ENCODE results near the gene DGCR2.

GRCh38 chr22:19124377-19124776 lies 2.2 kb upstream of the DGCR2 start:
- TF ChIP-seq CTCF (IDR thresholded peaks at IDR 0.05; ENCODE audit: poor library complexity, severe bottlenecking) (no peak), EZH2 (IDR thresholded peaks at IDR 0.05; ENCODE audit: borderline replicate concordance, insufficient read depth, low read length, poor library complexity, severe bottlenecking) (no peak), EP300 (conservative IDR thresholded peaks at IDR 0.05; ENCODE audit: poor library complexity, severe bottlenecking) (no peak), REST (IDR thresholded peaks at IDR 0.05; ENCODE audit: borderline replicate concordance) (no peak)
